ENCODE results near the gene PHKB.
"Not testable (repeated sequence)": the region's sequence is repeated elsewhere in the genome, so short reads cannot be mapped to it uniquely, and the experiment has no call there.

The PHKB gene

DNA sequence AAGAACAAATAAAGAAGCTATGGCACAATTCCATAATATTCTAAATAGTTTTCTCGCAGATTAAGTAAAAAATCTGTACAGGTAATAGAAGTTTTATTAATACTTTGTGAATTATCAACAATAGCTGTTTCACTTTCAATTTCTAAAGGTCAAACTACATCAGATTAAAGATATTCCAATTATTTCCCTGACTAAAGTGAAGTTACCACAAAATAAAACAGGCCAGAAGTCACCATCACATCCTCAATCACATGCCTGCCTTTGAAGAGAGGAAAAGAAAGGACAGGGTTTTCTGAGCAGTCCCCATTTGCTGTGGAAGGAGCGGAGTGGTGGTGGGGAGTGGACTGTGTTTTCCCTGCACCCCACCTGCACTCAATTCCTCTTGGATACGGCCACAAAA is 11.3 kb upstream of the PHKB start:
- Histone ChIP-seq H3K9me3 (ENCODE audit: control insufficient read depth, low read depth, low read length) (no peaks in the 10 kb centered on the region), H3K9ac (ENCODE audit: low read length) (no peak overlapping the region), H3K4me3 (ENCODE audit: low read length) (no peak overlapping the region), H3K36me3 (ENCODE audit: control insufficient read depth, low read depth, low read length) (peaks cover 40% of the 10 kb centered on the region), H3K4me1 (ENCODE audit: control insufficient read depth, low read depth, low read length) (no peaks in the 10 kb centered on the region), H3K27ac (ENCODE audit: low read length) (no peak overlapping the region), H3K27me3 (ENCODE audit: control insufficient read depth, insufficient read depth, low read length) (no peaks in the 10 kb centered on the region)

DNA sequence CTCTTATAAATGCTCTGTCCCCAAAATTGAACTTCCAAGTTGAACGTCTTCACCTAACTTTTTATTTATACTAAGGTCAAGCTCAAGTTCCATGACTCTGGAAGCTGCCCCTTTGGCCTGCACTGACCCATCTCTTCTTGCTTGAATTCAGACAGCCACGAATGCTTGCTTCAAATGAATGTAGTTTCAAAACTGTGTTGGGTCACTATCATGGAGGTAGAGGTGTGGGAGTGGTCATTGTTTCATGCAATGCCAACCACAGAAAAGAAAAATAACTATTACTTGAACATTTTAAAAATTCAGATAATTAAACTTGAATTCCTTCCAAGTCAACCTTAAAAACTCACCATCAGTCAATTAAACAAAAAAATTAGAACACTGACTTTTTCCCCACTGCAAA is 2.8 kb upstream of the PHKB start:
- Histone ChIP-seq H3K9me3 (ENCODE audit: control insufficient read depth, low read depth, low read length) (no peaks in the 10 kb centered on the region), H3K4me1 (ENCODE audit: control insufficient read depth, low read depth, low read length) (peaks cover 9% of the 10 kb centered on the region), H3K9ac (ENCODE audit: low read length) (no peak overlapping the region), H3K36me3 (ENCODE audit: control insufficient read depth, low read depth, low read length) (peaks cover 12% of the 10 kb centered on the region), H3K27ac (ENCODE audit: low read length) (no peak overlapping the region), H3K27me3 (ENCODE audit: control insufficient read depth, insufficient read depth, low read length) (no peaks in the 10 kb centered on the region), H3K4me3 (ENCODE audit: low read length) (no peak overlapping the region)

DNA sequence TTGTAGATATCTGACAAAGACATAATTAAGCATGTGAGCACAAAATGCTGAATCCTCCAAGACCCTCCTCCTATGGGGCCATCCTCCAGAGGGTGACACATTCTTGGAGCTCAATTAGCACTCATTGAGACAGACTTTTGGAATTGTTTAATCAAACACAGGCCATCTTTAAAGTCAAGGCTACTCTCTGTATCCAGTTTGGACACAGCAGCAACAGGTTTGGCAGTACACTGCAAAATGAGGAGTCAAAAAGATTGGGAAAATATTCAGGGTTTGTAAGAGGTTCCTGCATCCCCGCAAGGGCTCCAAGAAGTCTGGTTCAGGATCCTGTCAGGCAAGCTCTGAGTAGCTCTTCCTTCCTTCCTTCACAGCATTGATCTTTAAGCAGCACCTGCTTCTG is 1.5 kb upstream of the PHKB start:
- Histone ChIP-seq H3K4me3 (ENCODE audit: low read length) (peak overlapping the region; percentile 79), H3K9me3 (ENCODE audit: control insufficient read depth, low read depth, low read length) (no peaks in the 10 kb centered on the region), H3K27me3 (ENCODE audit: control insufficient read depth, insufficient read depth, low read length) (no peaks in the 10 kb centered on the region), H3K4me1 (ENCODE audit: control insufficient read depth, low read depth, low read length) (peaks cover 16% of the 10 kb centered on the region), H3K27ac (ENCODE audit: low read length) (no peak overlapping the region), H3K36me3 (ENCODE audit: control insufficient read depth, low read depth, low read length) (peaks cover 7% of the 10 kb centered on the region), H3K9ac (ENCODE audit: low read length) (peak overlapping the region; percentile 78)

DNA sequence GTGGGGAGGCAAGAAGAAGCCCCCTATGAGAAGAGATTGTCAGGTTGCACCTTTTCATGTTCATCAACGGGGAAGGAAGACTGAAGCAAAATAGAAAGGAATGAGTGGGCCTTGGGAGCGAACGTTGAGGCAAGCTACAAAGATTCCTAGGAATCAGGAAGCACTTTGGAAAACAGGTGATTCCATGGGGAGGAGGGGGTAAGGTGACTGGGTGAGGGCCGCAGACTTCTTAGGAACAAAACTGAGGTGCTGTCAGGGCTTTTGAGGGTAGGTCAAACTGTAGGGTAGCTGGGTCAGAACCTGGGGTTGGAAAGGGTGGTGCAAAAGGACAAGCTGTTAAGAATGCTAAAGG is 796 bp upstream of the PHKB start:
- peak overlapping the region; percentile 78 for H3K9ac ChIP-seq (ENCODE audit: low read length)

DNA sequence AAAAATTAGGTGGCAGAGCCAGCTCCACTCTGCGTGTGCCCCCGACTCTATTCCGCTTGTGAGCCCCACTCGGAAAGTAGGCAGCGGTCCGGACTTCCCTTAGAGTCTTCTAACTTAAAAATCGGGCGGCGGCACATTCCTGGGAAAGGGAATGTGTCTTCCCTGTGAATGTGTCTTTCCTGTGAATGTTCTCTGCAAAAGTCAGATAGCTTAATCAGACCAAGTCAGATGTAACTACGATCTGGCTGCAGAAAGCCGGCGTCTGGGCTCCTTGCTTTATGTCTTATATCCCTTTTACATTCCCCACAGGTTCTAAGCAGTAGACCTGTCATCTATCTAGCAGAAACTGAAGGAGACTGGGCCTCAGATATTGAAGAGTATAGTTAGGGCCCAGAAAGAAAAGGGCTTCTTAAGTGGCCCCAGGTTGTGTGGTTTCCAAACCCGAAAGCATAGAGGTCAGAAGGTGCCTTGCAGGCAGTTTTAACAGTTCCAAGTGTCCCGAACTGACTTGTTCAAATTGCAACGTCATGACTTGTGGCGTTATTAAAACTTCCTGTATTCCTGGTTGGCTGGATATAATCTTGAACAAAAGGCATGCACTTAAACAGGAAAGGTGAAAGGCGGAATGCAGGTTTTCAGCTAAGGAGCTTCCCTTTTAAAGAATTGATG is 601 bp downstream of the PHKB start:
- Histone ChIP-seq H3K4me3 (ENCODE audit: low read length) (peak overlapping the region; percentile 79), H3K4me1 (ENCODE audit: control insufficient read depth, low read depth, low read length) (peaks cover 16% of the 10 kb centered on the region), H3K27ac (ENCODE audit: low read length) (no peak overlapping the region), H3K27me3 (ENCODE audit: control insufficient read depth, insufficient read depth, low read length) (no peaks in the 10 kb centered on the region), H3K9ac (ENCODE audit: low read length) (peak overlapping the region; percentile 78), H3K9me3 (ENCODE audit: control insufficient read depth, low read depth, low read length) (no peaks in the 10 kb centered on the region), H3K36me3 (ENCODE audit: control insufficient read depth, low read depth, low read length) (peaks cover 7% of the 10 kb centered on the region)

More for the DNA sequence above, 796 bp upstream of the PHKB start:
- H3K9me3 ChIP-seq (ENCODE audit: control insufficient read depth, low read depth, low read length): no peaks in the 10 kb centered on the region
- peaks cover 16% of the 10 kb centered on the region for H3K4me1 ChIP-seq (ENCODE audit: control insufficient read depth, low read depth, low read length)
- peak overlapping the region; percentile 79 for H3K4me3 ChIP-seq (ENCODE audit: low read length)
- H3K27ac ChIP-seq (ENCODE audit: low read length): peak overlapping the region; percentile 33
- no peaks in the 10 kb centered on the region for H3K27me3 ChIP-seq (ENCODE audit: control insufficient read depth, insufficient read depth, low read length)
- peaks cover 7% of the 10 kb centered on the region for H3K36me3 ChIP-seq (ENCODE audit: control insufficient read depth, low read depth, low read length)

DNA sequence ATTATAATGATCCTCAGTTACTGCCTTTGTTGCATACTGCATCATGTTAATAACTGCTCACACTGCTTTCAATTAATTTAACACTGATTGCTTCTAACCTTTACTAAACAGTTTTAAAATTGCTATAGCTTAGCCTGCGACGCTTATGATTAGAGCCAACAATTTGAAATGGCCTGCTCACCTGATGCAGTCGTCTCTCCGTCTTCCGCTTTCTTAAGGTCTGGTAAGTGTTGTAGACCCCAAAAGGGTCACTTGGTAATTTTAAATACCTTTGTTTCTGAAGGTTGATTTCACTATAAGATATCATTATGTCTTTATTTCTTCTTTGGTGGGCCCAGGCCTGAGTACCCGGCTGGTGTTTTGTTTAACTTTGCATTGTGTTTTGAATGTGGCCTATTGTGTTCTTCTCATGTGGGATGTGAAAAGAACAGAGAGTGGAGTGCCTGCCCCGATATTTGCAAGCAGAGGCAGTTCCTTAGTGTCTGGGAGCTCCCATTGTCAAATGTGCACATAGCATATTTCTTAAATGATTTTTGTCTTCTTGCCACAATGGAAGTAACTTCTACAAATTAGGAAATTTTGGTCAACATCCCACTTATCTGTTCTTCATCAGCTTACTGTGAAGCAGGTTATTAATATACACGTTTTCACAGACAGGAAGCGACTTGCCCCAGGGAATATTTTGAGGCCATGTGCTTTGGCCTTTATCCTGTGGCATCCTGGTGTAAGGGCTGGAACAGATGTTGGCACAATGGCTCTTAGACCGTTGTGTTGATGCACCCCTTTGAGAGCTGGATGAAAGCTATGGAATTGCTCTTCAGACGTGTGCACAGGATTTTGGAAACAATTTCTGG is 2.9 kb downstream of the PHKB start:
- no peak overlapping the region for H3K9ac ChIP-seq (ENCODE audit: low read length)
- no peaks in the 10 kb centered on the region for H3K9me3 ChIP-seq (ENCODE audit: control insufficient read depth, low read depth, low read length)
- no peak overlapping the region for H3K27ac ChIP-seq (ENCODE audit: low read length)
- peaks cover 3% of the 10 kb centered on the region for H3K36me3 ChIP-seq (ENCODE audit: control insufficient read depth, low read depth, low read length)
- H3K4me1 ChIP-seq (ENCODE audit: control insufficient read depth, low read depth, low read length): peaks cover 16% of the 10 kb centered on the region
- H3K27me3 ChIP-seq (ENCODE audit: control insufficient read depth, insufficient read depth, low read length): no peaks in the 10 kb centered on the region
- no peak overlapping the region for H3K4me3 ChIP-seq (ENCODE audit: low read length)

DNA sequence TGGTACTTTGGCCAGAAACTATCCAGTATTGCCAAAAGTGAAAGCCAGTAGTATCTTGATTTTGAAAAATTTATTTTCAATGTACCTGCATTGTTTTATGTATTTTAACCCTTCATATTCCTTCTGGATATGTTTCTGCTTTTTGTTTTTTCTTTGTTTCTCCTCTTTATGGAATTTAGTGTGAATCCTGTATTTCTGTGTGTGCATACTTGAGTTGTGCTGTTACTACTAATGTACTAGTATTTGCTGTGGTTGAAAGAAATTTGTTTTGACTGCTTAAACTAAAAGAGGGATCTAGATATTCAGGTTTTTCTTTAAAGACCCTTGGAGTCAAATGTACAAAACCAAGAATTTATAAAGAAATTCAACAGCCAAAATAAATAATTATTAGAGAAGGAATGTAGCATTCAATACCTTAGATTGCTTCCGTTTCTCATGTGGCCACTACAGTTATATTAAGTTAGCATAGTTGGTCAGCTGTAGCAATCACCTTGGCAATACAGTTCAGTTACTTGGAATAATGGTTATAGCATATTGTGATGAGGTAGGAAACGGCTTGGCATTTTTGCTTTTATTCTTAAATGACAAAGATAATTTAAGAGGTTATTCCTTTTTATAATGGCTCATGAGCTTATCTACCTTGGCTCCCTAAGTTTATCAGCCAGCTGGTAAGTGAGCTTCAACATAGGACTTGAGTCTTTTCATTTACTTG is 4.9 kb downstream of the PHKB start:
- Histone ChIP-seq H3K27ac (ENCODE audit: low read length) (no peak overlapping the region), H3K36me3 (ENCODE audit: control insufficient read depth, low read depth, low read length) (peaks cover 3% of the 10 kb centered on the region), H3K9me3 (ENCODE audit: control insufficient read depth, low read depth, low read length) (no peaks in the 10 kb centered on the region), H3K27me3 (ENCODE audit: control insufficient read depth, insufficient read depth, low read length) (no peaks in the 10 kb centered on the region), H3K4me3 (ENCODE audit: low read length) (no peak overlapping the region), H3K4me1 (ENCODE audit: control insufficient read depth, low read depth, low read length) (peaks cover 9% of the 10 kb centered on the region), H3K9ac (ENCODE audit: low read length) (no peak overlapping the region)

DNA sequence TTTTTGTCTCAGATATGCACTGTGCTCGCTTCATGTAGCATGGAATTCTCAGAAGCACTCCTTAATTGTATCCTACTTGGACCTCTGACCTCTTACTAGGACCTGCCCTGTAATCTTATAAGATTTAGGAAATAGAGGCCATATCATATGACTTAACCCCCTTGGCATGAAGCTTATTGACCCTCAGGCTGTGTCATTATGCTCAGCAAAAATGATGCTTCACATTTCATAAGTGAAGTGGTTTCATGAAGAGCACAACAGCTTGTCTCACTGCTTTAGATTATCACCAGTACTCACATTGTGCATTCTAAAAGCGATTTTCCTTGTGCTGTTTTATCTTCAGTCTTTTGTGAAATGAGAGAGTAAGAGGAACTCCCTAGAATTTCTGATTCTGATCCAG is 6.4 kb downstream of the PHKB start:
- no peak overlapping the region for H3K9ac ChIP-seq (ENCODE audit: low read length)
- no peaks in the 10 kb centered on the region for H3K27me3 ChIP-seq (ENCODE audit: control insufficient read depth, insufficient read depth, low read length)
- peaks cover 3% of the 10 kb centered on the region for H3K36me3 ChIP-seq (ENCODE audit: control insufficient read depth, low read depth, low read length)
- no peak overlapping the region for H3K27ac ChIP-seq (ENCODE audit: low read length)
- no peak overlapping the region for H3K4me3 ChIP-seq (ENCODE audit: low read length)
- no peaks in the 10 kb centered on the region for H3K9me3 ChIP-seq (ENCODE audit: control insufficient read depth, low read depth, low read length)
- H3K4me1 ChIP-seq (ENCODE audit: control insufficient read depth, low read depth, low read length): peaks cover 9% of the 10 kb centered on the region

DNA sequence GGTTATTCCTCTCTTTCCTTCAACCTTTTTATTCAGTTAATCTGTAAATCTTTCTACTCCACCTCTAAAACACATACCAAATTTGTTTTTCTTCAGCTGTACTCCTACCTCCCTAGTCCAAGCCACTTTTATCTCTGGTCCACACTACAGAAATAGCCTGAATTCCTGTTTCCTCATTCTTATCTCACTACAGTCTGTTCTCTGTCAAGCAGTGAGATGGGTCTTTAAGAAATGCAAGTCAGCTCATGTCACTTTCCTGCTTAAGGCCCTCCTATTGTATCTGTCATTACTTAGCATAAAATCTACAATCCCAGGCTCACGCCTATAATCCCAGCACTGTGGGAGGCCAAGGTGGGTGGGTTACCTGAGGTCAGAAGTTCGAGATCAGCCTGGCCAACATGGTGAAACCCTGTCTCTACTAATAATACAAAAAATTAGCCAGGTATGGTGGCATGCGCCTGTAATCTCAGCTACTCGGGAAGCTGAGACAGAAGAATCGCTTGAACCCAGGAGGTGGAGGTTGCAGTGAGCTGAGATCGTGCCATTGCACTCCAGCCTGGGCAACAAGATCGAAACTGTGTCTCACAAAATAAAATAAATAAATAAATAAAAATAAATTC is 7.0 kb downstream of the PHKB start:
- H3K27me3 ChIP-seq (ENCODE audit: control insufficient read depth, insufficient read depth, low read length); H3K36me3 ChIP-seq (ENCODE audit: control insufficient read depth, low read depth, low read length); H3K4me3 ChIP-seq (ENCODE audit: low read length); H3K4me1 ChIP-seq (ENCODE audit: control insufficient read depth, low read depth, low read length); H3K9me3 ChIP-seq (ENCODE audit: control insufficient read depth, low read depth, low read length); H3K9ac ChIP-seq (ENCODE audit: low read length); H3K27ac ChIP-seq (ENCODE audit: low read length): not testable (repeated sequence)

DNA sequence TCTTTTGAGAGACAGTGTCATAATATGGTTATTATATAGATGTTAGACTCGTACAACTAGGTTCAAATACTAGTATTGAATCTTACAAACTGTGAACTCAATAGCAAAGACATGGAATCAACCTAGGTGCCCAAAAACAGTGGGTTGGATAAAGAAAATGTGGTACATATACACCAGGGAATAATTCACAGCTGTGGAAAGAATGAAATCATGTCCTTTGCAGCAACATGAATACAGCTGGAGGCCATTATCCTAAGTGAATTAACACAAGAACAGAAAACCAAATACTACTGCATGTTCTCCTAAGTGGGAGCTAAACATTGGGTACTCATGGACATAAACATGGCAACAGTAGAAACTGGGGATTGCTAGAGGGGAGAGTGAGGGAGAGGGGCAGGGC is 8.1 kb downstream of the PHKB start:
- H3K9me3 ChIP-seq (ENCODE audit: control insufficient read depth, low read depth, low read length): no peaks in the 10 kb centered on the region
- H3K9ac ChIP-seq (ENCODE audit: low read length): no peak overlapping the region
- H3K27me3 ChIP-seq (ENCODE audit: control insufficient read depth, insufficient read depth, low read length): no peaks in the 10 kb centered on the region
- H3K4me1 ChIP-seq (ENCODE audit: control insufficient read depth, low read depth, low read length): peaks cover 4% of the 10 kb centered on the region
- H3K36me3 ChIP-seq (ENCODE audit: control insufficient read depth, low read depth, low read length): peaks cover 3% of the 10 kb centered on the region
- no peak overlapping the region for H3K4me3 ChIP-seq (ENCODE audit: low read length)
- H3K27ac ChIP-seq (ENCODE audit: low read length): no peak overlapping the region

DNA sequence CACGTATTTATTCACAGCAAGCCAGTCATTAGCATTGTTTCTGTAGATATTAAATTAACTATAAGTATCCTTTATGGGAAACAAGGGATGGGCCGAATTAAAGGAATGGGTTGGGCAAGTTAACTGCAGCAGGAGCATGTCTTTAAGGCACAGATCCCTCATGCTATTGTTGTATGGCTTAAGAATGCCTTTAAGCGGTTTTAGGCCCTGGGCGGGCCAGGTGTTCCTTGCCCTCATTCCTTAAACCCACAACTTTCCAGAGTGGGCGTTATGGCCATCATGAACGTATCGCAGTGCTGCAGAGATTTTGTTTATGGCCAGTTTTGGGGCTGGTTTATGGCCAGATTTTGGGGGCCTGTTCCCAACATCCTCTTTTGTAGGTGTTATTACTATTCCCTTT is 9.1 kb downstream of the PHKB start:
- Histone ChIP-seq H3K4me3 (ENCODE audit: low read length) (no peak overlapping the region), H3K4me1 (ENCODE audit: control insufficient read depth, low read depth, low read length) (no peaks in the 10 kb centered on the region), H3K9me3 (ENCODE audit: control insufficient read depth, low read depth, low read length) (no peaks in the 10 kb centered on the region), H3K27me3 (ENCODE audit: control insufficient read depth, insufficient read depth, low read length) (no peaks in the 10 kb centered on the region), H3K36me3 (ENCODE audit: control insufficient read depth, low read depth, low read length) (no peaks in the 10 kb centered on the region), H3K9ac (ENCODE audit: low read length) (no peak overlapping the region), H3K27ac (ENCODE audit: low read length) (no peak overlapping the region)
